ENCODE data around the gene HDAC9.
A peak's percentile ranks its signal among the peaks of the same experiment; 100 is the strongest.

Gene HDAC9

DNA sequence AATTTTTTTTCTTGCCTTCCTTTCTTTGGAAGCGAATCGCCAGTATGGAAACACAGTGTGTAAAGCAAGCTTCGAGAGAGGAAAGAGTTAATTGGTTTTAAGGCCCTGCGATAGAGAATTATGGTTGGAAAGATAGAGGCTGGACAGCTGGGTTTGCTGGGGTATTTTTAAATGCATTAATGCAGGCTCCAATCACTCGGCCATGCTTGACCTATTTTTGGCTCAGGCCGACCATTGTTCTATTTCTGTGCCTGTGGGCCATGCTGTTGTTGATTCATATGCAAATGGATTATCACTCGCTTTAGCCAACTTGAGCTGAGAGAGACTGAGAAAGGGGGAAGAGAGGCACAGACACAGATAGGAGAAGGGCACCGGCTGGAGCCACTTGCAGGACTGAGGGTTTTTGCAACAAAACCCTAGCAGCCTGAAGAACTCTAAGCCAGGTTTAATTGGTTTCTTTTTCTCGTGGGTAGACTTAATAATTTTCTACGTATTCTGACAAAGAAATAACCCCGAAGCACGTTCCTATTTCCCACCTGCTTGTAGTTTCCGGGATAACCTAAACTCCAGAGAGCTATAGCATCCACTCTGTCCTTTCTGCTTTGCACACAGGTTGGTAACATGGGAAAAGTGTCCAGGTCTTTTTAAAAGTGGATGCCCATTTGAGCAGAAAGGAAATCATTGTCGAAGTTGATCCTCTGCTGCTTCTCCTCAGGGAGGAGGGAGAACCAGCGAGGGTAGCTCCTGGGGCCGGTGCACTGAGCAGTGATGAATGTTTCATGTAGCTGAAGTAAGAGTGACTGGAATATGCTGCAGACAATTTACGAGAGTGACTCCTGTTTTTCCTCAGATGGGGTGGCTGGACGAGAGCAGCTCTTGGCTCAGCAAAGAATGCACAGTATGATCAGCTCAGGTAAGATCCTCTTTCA lies at the start of gene HDAC9:
HDAC9 (plus strand) TSS at position 338 of the 929 bp plus-strand sequence; CDS start at position 892, 554 bp downstream.
- peak; percentile 72 for DNase-seq (ENCODE audit: low read depth)

DNA sequence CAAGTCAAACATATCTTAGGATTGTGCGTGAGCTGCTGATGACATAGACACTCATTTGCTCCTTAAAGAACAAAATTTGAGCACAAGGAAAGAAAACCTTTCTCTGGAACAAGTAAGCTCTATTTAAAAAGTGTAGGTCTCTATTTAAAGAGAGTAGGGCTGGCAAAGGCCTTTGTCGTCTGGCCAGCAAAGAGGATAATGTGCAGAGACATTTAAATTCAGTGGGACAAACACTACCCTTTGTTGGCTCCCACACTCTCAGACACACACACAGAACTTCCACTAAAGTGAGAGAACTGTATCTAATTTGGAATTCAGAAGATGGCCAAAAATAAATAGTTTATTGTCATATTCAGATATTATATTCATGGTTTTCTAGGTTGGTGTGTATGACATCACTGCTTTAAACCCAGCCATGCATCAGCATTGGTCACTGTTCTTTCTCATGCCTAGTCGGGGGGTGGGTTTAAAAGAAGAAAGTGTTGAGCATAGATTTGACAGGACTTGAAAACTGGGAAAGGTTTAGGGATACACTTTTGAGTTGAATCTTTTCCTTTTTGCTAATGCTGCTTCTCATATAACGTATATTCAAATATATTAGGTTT lies 49.5 kb upstream of the HDAC9 start:
- no peak for DNase-seq (ENCODE audit: low read depth)

DNA sequence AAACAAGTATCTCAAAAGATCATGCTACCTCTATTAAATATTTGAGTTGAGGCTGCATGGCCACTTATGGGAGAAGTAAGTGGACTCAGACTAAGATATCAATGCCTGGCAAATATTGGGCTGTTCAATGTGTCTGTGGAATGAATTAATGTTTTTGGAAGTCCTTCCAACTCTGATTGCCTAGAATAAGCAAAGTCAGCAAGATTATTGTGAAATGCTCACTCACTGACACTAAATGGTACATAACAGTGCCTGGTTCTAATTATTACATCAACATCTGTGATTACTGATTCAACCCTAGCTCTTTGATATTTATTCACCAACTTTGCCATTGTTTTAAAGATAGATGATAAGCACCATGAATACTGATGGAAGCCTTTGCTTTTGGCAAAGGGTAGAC lies 45.5 kb upstream of the HDAC9 start:
- DNase-seq (ENCODE audit: low read depth) = no peak

DNA sequence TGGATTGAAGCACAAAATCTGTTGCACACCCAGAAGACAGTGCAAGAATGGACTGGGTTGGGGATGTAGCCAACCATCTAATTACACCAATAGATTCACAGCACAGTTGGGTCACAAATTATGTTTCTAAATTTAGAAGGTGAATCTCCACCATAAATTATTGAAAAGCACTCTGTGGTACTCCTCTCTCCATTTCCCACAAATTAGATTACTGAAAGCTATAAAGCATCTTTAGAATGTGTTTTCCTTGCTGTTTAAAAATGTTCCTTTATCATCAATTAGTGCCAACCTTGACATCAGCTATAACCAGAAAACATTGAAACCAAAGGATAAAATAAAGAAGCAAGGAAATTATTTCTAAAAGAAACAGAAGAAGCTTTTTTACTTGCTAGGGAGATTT lies 39.9 kb upstream of the HDAC9 start:
- no peak for DNase-seq (ENCODE audit: low read depth)

DNA sequence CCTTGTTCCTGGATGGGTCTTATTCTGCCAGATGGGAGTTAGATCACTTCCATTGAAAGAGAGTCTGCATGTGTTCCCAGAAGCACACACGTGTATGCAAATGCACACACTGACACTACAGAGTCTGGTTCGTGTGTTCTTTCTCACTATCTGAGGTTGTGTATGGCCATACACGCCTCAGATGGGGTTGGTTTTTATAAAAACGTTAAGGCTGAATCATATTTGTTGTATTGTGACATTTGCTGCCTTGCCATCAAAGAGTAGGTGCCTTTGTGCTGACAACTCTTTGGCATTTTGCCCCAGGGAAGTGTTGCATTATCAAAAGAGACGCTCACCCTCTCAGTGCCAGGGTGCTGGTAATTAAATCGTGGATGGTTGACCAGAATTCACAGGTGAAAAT lies 37.7 kb upstream of the HDAC9 start:
- DNase-seq (ENCODE audit: low read depth) = no peak

DNA sequence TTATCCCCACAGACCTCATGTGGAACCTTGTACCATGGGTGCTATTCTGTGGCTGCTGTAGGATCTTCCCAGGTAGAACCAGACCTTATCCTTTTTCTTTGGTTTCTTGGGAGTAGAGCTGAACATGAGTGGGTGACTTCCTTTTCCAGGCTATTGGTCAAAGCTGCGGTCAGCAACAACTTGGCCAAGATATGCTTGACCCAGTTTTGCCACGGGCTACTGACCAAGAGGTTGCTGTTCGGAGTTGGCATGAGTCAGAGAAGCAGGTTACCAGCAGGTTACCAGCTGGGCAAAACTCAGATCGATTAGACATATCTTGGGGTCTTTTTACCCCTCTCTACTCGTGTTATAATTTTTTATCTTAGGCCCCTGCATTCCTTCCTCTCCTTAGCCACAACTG lies 36.7 kb upstream of the HDAC9 start:
- peak; percentile 38 for DNase-seq (ENCODE audit: low read depth)

DNA sequence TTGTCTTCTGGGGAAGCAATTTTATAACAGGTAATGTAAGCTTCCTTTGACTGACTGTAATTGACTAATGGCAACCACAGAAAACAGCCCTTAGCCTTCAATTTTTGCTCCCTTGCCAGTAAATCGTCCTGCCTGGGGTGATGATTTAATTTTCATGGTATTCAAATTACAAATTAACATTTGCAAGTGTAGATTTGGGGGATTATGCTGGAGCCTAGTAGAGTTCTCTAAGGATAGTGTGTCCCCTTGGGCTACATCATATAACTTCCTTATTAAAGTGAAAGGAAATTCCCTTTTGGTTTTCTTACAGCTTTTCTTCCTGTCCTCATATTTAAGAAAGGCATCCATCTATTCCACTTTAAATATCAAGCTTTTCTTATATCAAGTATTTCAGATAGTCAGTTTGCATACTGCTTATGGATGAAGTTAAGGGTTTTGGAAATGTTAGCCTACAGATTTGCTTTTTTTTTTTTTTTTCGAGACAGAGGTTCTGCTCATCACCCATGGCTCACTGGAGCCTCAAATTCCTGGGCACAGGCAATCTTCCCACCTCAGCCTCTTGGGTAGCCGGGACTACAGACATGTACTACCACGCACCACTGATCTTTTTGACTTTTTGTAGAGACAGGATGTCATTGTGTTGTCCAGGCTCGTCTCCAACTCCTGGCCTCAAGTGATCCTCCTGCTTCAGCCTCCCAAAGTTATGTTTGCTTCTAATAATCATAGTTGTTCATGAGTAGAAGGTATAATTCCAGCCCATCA lies 35.9 kb upstream of the HDAC9 start:
- DNase-seq (ENCODE audit: low read depth) = no peak

DNA sequence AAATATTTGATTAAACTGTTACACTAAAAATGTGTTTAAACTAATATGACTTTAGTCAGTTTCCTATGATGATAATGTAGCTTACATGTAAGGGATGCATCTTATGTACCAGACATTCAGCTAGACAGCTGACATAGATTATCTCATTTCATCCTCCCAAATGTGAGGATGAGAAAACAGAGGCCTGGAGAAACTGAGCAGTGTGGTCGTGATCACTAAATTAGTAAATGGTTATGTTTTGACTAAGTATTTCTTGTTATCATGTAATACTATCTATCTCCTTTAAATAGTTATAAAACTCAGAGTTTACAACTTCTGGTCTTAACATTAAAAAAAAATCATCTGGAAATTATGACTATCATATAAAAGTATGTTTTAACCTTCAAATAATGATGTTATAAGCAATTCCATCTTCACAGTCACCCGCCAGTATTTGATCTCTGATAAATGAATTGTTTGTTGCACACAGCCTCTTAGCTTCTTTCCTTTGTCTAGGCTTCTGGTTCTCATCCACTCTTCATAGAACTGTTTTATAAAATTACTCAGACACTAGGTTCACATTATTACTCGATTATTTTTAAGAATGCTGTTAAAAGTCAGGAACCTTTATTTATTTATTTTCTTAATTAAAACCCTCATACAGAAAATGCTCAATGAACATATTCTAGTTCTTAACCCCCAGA lies 33.6 kb upstream of the HDAC9 start:
- DNase-seq (ENCODE audit: low read depth) = no peak

DNA sequence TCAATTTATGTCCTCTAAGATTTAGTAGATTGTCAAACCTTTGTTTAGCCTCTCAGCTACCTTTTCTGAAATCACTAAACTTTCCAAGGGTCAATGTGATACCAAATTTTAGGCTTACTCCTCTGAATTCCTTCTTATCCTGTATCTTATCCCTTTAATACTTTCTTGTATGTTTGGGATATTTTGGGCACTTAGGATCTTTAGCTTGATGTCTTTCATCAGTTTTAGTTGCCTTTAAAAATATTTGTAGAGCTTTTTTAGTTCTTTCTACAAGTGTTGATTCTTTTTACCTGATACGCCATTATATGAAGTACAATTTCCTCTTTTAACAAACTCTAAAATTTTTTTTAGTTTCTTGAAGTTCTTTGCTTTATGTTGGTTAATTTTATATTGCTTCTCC lies 30.7 kb upstream of the HDAC9 start:
- no peak for DNase-seq (ENCODE audit: low read depth)

DNA sequence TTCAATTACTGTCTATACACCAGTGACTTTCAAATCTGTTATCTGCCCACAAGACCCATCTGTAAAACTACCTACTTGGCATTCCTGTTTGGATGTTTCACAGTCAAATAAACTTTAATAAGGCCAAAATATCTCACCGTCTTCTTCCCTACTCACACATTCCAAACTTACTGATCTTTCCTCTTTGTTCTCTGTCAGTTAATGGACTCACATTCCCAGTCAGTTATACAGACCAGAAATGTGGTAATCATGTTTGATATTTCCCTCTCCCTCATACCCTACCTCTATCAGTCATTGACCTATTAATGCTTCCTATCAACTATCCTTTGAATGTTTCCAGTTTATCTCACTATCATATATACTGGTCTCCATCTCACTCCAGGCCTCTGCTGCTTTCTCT lies 28.5 kb upstream of the HDAC9 start:
- no peak for DNase-seq (ENCODE audit: low read depth)

DNA sequence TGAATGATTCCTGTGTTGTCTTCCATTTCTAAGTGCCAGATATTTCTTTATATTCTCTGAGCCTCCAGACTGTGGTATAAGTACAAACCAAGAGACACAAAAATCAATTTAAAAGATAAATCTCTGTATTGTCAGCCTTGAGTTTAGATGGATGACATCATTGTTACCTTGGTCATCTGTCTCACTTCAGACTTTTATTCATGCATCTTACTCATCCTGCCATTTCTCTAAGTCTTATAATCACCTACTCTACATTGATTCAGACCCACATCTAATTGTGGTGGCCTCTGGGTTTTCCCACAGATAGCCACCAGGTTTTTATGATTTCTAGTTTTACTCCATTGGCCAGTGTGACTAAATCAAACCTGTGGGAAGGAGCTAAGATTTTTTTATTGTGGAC lies 26.8 kb upstream of the HDAC9 start:
- peak; percentile 19 for DNase-seq (ENCODE audit: low read depth)

DNA sequence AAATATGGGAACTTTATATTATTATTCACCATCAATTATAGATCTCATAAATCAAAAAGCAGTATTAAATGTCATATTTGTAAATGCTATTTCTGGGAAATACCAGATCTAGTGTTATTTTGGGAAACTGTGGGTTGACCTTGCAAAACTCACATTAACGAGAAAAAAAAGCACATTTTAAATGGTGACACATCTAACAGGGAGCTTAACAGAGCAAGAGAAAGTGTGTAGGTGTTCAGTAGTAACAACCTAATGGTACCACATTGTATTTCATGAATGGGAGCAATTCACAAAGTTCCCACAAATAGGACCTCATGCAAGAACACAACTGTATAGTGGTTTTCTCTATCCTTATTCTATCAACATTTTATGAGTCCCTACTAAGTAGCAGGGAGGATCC lies 26.2 kb upstream of the HDAC9 start:
- DNase-seq (ENCODE audit: low read depth) = no peak

DNA sequence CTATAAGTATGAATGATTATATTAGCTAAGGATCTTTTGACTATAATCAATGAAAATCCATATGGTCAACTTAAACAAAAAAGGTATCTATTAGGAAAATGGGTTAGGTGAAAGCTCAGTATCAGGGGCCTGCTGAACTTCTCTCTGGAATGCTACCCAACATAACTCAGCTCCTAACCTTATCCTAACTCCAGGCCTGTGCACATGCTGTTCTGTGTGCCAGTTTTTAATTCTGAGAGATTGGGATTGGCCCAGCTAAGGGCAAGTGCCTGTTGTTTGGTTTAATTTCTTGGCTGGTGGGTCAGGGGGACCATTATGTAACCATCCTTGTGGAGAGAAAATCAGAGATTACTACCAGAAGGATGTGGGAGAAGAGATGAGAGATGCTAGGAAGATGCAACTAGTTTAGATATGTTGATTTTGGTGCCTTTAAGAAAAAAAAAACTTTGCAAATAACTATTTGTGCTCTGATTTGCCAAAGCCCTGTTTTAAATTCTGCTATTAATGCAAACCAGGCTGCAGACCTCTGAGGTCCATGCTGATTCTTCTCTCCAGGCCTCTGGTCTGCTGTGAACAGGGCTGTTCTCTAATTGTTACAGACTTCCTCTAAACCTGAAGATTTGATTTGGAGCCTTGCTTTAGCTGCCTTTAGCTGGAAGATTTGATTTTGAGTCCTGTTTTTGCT lies 23.9 kb upstream of the HDAC9 start:
- DNase-seq (ENCODE audit: low read depth) = no peak

DNA sequence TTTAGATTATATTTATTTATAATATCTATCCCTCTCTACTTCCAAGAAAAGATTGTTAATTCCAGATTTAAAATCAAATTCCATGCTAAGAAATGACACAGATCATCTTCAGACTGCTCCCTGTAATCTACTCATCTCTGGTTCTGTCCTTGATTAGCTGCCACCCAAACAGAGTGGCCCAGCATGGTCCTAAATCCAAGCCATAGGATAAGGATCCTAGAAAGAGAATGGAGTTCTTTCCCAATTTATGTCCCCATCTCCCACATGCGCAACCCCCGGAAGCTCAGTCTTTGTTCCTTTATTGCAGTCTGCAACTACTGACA lies 23.4 kb upstream of the HDAC9 start:
- no peak for DNase-seq (ENCODE audit: low read depth)

DNA sequence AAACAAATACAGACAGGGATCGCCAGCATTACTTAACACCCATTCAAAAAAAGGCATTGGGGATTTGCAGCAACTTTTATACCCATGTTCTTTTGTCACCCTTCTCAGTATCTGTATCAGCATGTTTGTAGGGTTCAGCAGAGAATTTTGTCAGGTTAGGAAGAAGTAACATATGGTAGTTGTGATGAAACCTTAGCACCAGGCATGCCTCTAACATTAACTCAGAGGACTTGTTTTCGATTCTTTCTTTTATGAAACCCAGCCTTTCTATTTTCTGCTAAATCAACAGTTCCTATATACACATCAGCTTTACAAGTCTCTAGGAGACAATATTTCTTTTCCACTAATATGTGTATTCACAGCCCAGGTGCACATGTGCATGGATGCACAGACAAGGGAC lies 22.4 kb upstream of the HDAC9 start:
- no peak for DNase-seq (ENCODE audit: low read depth)

DNA sequence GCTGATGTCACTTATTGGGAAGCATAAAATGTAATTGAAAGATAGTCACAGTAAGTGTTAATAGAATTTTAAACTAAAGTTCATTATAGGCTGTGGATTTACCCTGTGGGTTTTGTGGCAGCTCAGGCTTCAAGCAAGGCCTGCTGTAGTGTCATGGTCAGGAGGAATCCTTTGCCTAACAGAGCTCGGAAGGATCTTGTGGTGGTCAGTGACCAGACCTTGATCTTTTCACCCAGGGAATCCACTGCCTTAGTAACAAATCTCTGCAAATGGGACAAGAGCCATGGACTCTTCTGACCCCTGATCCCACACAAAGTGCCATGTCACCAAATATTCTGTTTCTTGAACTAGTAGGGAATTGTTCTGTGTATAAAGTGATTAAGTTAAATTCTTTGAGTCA lies 20.6 kb upstream of the HDAC9 start:
- DNase-seq (ENCODE audit: low read depth) = no peak

DNA sequence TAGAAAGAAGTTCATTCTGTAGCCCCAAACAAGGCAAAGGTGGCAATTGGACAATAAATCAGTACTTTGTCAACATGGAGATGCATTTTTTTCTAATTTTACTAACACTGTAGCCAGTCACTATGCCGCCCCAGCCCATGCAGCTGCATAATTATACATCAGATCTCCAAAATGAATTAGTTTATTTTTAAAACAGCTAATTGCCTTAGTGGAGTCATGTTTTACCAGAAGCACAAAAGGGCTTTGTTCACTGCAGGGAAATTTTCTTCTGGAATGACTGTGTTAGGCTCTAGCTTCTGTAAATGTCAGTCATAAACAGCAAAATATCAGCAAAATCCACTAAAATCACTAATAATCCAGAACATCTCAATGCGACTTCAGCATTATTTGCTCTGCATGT lies 20.1 kb upstream of the HDAC9 start:
- DNase-seq (ENCODE audit: low read depth) = no peak

DNA sequence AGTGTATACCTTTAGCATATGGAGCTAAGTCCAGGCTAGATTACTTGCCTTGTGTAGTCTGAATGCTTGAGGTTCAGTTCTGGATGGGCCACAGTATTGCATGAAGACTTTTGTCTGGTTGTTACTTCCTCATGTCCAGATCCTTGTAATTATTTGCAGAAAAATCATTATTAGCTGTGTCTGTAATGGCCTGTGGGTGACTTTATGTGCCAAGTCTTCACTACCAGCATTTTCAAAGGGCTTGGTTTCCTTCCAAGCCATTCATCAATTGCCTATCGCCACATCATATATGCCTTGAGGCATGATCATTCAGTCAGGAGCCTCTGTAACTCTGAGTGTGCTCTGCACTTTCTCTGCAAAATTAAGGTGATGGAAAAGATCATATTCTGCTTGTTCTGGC lies 13.8 kb upstream of the HDAC9 start:
- DNase-seq (ENCODE audit: low read depth) = no peak

DNA sequence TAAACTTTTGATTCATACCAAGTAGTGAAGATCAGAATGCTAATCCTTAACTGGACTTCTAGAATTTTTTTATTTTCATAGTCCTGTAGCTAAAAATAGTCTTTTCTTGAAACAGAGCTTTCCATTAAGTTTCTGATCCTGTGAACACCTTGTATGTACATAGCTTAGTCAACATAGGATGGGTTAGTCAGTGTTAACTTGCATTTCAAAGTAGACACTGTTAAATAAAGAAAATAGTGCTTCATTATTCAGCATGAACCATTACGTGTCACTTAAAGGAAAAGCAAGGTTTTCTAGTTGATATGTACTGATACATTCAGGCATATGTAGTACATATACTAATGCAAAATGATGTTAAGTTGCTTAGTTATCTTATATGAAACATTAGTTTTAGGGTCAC lies 7.5 kb upstream of the HDAC9 start:
- no peak for DNase-seq (ENCODE audit: low read depth)

DNA sequence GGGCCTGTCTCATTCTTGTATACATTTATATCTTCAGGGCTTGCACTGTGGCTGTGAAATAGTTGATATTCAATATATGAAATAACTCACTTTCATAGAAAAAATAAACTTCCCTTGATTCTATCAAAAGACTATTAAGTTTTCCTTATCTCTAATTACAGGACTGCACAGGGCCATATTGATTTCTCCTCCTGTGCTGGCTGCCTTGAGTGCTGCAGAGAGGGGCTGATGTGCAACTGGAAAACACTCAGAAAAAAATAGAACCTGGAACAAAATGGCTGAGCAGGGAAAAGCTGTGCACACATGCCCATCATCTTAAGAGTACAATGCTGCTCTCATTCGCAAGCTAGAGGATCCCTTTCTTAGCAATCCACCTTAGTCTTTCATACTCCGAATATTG lies 5.9 kb upstream of the HDAC9 start:
- DNase-seq (ENCODE audit: low read depth) = no peak

DNA sequence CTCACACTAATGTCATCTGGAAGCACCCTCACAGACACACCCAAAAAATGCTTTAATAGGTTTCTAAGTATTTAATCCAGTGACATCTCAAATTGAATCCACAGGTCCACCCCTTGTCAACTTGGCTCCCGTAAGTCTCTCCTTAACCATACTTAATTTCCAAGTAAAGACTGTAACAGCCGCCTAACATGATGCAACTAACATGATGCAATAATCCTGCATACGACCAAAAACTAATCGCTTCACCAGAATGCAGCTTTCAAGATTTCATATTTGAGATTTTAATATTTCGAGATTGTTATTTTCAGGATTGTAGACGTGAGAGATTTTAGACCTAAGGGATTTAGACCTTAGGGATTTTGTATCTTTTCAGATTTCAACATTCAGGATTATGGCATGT lies 3.7 kb upstream of the HDAC9 start:
- DNase-seq (ENCODE audit: low read depth) = no peak

DNA sequence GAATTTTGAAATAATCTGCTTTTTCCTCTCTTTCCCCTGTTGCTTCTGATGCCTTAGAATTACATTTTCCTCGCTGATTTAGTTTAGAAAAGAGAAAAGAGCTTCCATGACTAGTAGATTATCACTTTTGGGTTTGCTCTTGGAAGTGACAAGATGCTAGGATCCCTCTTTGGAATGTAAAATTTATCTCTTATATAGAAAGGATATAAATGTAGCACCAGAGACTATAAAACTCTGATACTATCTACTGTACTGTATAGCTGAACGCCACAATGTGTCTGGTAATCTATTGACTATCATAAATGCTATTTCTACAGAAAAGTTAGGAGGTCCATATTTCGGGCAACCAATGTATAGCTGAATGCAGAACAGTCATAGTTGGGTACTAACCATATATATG lies 1.1 kb upstream of the HDAC9 start:
- no peak for DNase-seq (ENCODE audit: low read depth)
